ENCODE results near the gene SPOCK1.
"Not testable (repeated sequence)": the region's sequence is repeated elsewhere in the genome, so short reads cannot be mapped to it uniquely, and the experiment has no call there.

Gene SPOCK1

GRCh38 chr5:137264573-137264972 is 234.6 kb downstream of the SPOCK1 start:
- DNase-seq: no peak
- peak overlapping the region; percentile 12 to 26 for H3K27ac ChIP-seq
- H3K4me3 ChIP-seq: no peak overlapping the region
- no peaks in the 10 kb centered on the region for H3K27me3 ChIP-seq
- intact Hi-C loops (cut with DNase I; ENCODE audit: low total_unique reads): no loop called here
- H3K36me3 ChIP-seq: no peaks in the 10 kb centered on the region
- TF ChIP-seq CTCF (IDR thresholded peaks at IDR 0.05): no peak
- H3K4me1 ChIP-seq: peaks cover 0 to 32% (median 4%) of the 10 kb centered on the region in 4 donors
- no peaks in the 10 kb centered on the region for H3K9me3 ChIP-seq

- DNase-seq: no peak
- TF ChIP-seq CTCF (IDR thresholded peaks at IDR 0.05): no peak
These were observed 235.1 kb downstream of the SPOCK1 start for GRCh38 chr5:137264041-137264440.

GRCh38 chr5:137263371-137264005 is 235.6 kb downstream of the SPOCK1 start:
- no peak for DNase-seq
- H3K4me3 ChIP-seq: no peak overlapping the region
- H3K9me3 ChIP-seq: no peaks in the 10 kb centered on the region
- peaks cover 0 to 32% (median 4%) of the 10 kb centered on the region in 4 donors for H3K4me1 ChIP-seq
- H3K36me3 ChIP-seq: no peaks in the 10 kb centered on the region
- no peak for TF ChIP-seq CTCF (IDR thresholded peaks at IDR 0.05)
- peak overlapping the region; percentile 12 to 26 for H3K27ac ChIP-seq
- H3K27me3 ChIP-seq: no peaks in the 10 kb centered on the region
- intact Hi-C loops (cut with DNase I; ENCODE audit: low total_unique reads): no loop called here

More at GRCh38 chr5:137264041-137264440, 235.1 kb downstream of the SPOCK1 start:
- intact Hi-C loops (cut with DNase I; ENCODE audit: low total_unique reads): no loop called here
- Histone ChIP-seq H3K4me1 (peaks cover 0 to 32% (median 4%) of the 10 kb centered on the region in 4 donors), H3K9me3 (no peaks in the 10 kb centered on the region), H3K27me3 (no peaks in the 10 kb centered on the region), H3K4me3 (no peak overlapping the region), H3K36me3 (no peaks in the 10 kb centered on the region), H3K27ac (peak overlapping the region; percentile 12 to 26)

GRCh38 chr5:137262818-137263217 is 236.3 kb downstream of the SPOCK1 start:
- H3K27ac ChIP-seq: no peak overlapping the region
- no peak overlapping the region for H3K4me3 ChIP-seq
- no peaks in the 10 kb centered on the region for H3K27me3 ChIP-seq
- intact Hi-C loops (cut with DNase I; ENCODE audit: low total_unique reads): no loop called here
- TF ChIP-seq CTCF (IDR thresholded peaks at IDR 0.05): no peak
- no peak for DNase-seq
- H3K4me1 ChIP-seq: peaks cover 0 to 25% (median 4%) of the 10 kb centered on the region in 4 donors
- no peaks in the 10 kb centered on the region for H3K9me3 ChIP-seq
- no peaks in the 10 kb centered on the region for H3K36me3 ChIP-seq

GRCh38 chr5:137260820-137261695 is 238.1 kb downstream of the SPOCK1 start:
- TF ChIP-seq CTCF (IDR thresholded peaks at IDR 0.05): no peak

GRCh38 chr5:137259115-137259514 is 240.0 kb downstream of the SPOCK1 start:
- H3K36me3 ChIP-seq; intact Hi-C loops (cut with DNase I; ENCODE audit: low total_unique reads); H3K27me3 ChIP-seq; H3K27ac ChIP-seq; H3K4me3 ChIP-seq; H3K9me3 ChIP-seq; DNase-seq: not testable (repeated sequence)
- H3K4me1 ChIP-seq: peaks cover 0 to 19% (median 2%) of the 10 kb centered on the region in 4 donors

More at GRCh38 chr5:137260820-137261695, 238.1 kb downstream of the SPOCK1 start:
- H3K9me3 ChIP-seq: no peaks in the 10 kb centered on the region
- H3K27me3 ChIP-seq: no peaks in the 10 kb centered on the region
- no peak for DNase-seq
- no peaks in the 10 kb centered on the region for H3K36me3 ChIP-seq
- H3K4me3 ChIP-seq: no peak overlapping the region
- no peak overlapping the region for H3K27ac ChIP-seq
- intact Hi-C loops (cut with DNase I; ENCODE audit: low total_unique reads): no loop called here
- H3K4me1 ChIP-seq: peaks cover 0 to 22% (median 4%) of the 10 kb centered on the region in 4 donors

Data from tibial artery (tissue), 4 donors.